Dermis lymphatic vessel endothelial cell (primary cell): ENCODE results near the gene GPNMB. TPM values are rescaled to one million over a fixed set of nuclear protein-coding genes. Genes with fewer than 3 reads are reported as not detected.

Experiments used
- total RNA-seq: library from RNA; depleted of rRNA; stranded (reverse); fragments of >200 nt; gene quantifications from 2 replicates; pipeline ENCODE4 v1.2.1, GENCODE V29; 2014

GPNMB gene
- total RNA-seq: 0.09 and 0.11 TPM in 2 replicates

DNA sequence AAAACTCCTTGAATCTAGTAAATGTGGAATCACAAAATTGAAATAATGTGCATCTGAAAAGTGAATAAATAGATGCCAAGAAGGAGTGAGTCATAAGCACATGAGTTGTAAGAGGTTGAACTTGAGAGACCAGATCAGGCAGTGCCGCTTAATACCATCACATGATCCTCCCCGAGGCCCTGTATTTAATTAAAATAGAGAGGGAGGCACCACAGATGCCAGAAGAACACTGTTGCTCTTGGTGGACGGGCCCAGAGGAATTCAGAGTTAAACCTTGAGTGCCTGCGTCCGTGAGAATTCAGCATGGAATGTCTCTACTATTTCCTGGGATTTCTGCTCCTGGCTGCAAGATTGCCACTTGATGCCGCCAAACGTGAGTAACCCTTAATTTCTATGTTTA lies at the start of gene GPNMB:
GPNMB (plus strand) TSS at position 221 of the 400 bp plus-strand sequence; CDS start at position 304, 83 bp downstream.

DNA sequence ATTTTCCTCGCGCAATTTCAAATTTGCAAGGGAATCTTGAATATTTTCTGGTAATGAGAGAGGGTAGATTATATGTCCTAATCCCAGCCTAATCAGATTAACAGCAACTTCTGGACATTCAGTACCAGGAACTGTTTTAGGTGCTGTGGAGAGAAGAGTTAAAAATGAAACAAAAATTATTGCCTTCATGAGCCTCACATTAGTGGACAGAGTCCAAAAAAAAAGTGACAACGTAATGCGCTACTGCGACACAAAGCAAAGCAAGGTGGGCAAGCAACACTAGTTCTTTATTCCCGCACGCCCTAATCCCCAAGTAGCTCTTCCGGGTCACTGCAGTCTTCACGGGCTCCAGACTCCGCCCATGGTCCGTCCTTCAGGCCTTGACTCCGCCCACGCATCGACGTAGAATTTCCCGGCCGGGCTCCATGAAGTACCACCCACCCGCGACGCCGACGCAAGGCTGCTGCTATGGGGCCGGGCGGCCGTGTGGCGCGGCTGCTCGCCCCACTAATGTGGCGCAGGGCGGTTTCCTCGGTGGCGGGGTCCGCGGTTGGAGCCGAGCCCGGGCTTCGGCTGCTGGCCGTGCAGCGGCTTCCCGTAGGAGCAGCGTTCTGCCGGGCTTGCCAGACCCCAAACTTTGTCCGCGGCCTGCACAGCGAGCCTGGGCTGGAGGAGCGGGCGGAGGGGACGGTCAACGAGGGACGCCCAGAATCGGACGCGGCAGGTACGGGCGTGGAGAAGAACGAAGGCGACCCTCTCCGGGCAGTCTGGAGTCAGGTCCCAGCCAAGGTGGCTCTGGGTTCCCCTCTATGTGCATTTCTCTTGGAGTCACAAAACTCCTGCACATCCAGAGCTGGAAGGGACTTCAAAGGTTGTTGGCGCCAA lies 52.6 kb downstream of the GPNMB start, which contains the start of gene MALSU1:
MALSU1 (plus strand) TSS at position 455 of the 885 bp plus-strand sequence; CDS start at position 469, 14 bp downstream.

Other genes starting within 250 kb of the GPNMB start
- 28.9 and 62.8 TPM in 2 replicates for gene HYCC1, start 232.6 kb upstream of the GPNMB start, total RNA-seq
- gene KLHL7, start 141.0 kb upstream of the GPNMB start, total RNA-seq: 16.1 and 24.5 TPM in 2 replicates
- gene NUP42, start 64.7 kb upstream of the GPNMB start, total RNA-seq: 20.6 and 28.8 TPM in 2 replicates
- 38.9 and 49.2 TPM in 2 replicates for gene MALSU1, start 52.6 kb downstream of the GPNMB start, total RNA-seq
- gene IGF2BP3, start 223.7 kb downstream of the GPNMB start, total RNA-seq: 1.7 and 2.1 TPM in 2 replicates